Activated B cell treated with CpG ODN at 0.5 μM for 24 hours (primary cell): ENCODE results near the gene COL19A1. TPM values are rescaled to one million over a fixed set of nuclear protein-coding genes. Genes with fewer than 3 reads are reported as not detected.

Source experiments
- ATAC-seq: fragments of 200-7000 bp; cut with Tn5 transposase; one replicate; pipeline ENCODE4 v1.10.0; 2021; ENCODE audit warnings: low read depth, mild to moderate bottlenecking, moderate library complexity
- CTCF ChIA-PET: fragments of 350-600 bp; sonication (Branson Sonifier 250); formaldehyde crosslinking; loops from one replicate; lab custom pipeline; 2021; ENCODE audit warnings: antibody characterized with exemption; lab: Charles Lee
- POLR2A ChIA-PET: fragments of 350-600 bp; sonication (Branson Sonifier 250); formaldehyde crosslinking; loops from one replicate; lab custom pipeline; 2021; ENCODE audit warnings: antibody characterized with exemption; lab: Charles Lee
- DNase-seq: peaks from one replicate; pipeline ENCODE4 v3.0.0; 2022
- H3K27ac Mint-ChIP-seq: one replicate; pipeline ENCODE4 v1.8.0; 2020; ENCODE audit warnings: mixed read lengths
- H3K27me3 Mint-ChIP-seq: one replicate; pipeline ENCODE4 v1.8.0; 2021; ENCODE audit warnings: mixed read lengths
- H3K36me3 Mint-ChIP-seq: one replicate; pipeline ENCODE4 v1.8.0; 2021; ENCODE audit warnings: low read depth, mixed read lengths
- H3K4me1 Mint-ChIP-seq: one replicate; pipeline ENCODE4 v1.8.0; 2021; ENCODE audit warnings: mixed read lengths
- H3K4me3 Mint-ChIP-seq: one replicate; pipeline ENCODE4 v1.8.0; 2020; ENCODE audit warnings: mild to moderate bottlenecking, mixed read lengths
- H3K9me3 Mint-ChIP-seq: one replicate; pipeline ENCODE4 v1.8.0; 2020; ENCODE audit warnings: mixed read lengths
- CTCF ChIP-seq: fragments of 200-600 bp; IDR thresholded peaks from one replicate; pipeline ENCODE4 v1.8.0; 2022; ENCODE audit warnings: antibody characterized with exemption, mild to moderate bottlenecking
- intact Hi-C: fragments of 100-400 bp; cut with micrococcal nuclease; formaldehyde crosslinking; loops from one replicate; pipeline ENCODE4 v1.15.1; 2024
- total RNA-seq: library from RNA; stranded (reverse); gene quantifications from 2 replicates; pipeline ENCODE4 v1.2.3, GENCODE V29; 2022

The COL19A1 gene
- total RNA-seq, 1 donor from 2014 or later = 54.4 TPM

DNA sequence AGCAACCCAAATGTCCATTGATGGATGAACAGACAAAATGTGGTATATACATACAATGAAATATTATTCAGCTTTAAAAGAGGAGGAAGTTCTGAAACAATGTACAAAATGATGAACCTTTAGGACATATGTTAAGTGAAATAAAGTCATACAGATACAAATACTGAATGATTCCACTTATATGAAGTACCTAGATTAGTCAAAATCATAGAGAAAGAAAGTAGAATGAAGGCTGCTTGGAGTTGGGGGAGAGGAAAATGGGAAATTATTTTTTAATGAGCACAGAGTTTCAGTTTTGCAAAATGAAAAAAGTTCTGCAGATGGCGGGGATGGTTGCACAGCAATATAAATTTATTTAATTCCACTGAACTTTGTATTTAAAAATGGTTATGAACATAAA lies 12.4 kb downstream of the COL19A1 start:
- Mint-ChIP-seq H3K4me3 (no peak overlapping the region), H3K27me3 (no peaks in the 10 kb centered on the region), H3K4me1 (peaks cover 75% of the 10 kb centered on the region), H3K27ac (peak overlapping the region; percentile 81), H3K36me3 (peaks cover 47% of the 10 kb centered on the region), H3K9me3 (peaks cover 8% of the 10 kb centered on the region)
- CTCF ChIA-PET = interaction anchor here (3.6 kb wide), 1 partner anchor 12 kb away, joined by 24 read pairs; the partner anchor contains the start of gene COL19A1
- DNase-seq (no peak), ATAC-seq (no peak)
- no peak for TF ChIP-seq CTCF
- intact Hi-C loops = no loop called here
- POLR2A ChIA-PET = interaction anchor here (4.4 to 4.7 kb wide), 2 partner anchors 12 to 82 kb away, joined by 26 to 141 read pairs; partner anchors contain the start of genes COL19A1 and LMBRD1

DNA sequence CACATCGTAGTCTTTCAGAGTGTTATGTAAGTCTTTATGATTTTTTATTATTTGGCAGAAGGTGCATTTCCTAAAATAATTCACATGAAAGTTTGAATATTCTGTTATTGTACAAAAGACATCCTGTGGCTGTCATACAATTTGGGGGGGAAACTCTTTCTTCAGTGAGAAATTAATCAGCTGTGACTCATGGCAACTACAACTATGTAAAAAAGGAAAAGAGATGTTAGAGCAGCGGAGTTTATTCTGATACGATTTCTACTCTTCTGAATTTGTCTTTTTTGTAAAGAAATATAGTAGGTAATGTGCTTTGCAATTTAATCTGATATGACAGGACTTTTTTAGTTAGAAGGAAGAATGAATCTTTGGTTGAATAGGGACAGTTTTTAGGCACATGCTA lies 14.2 kb downstream of the COL19A1 start:
- Mint-ChIP-seq H3K27me3 (no peaks in the 10 kb centered on the region), H3K36me3 (peaks cover 47% of the 10 kb centered on the region), H3K9me3 (peaks cover 5% of the 10 kb centered on the region), H3K4me3 (peak overlapping the region; percentile 79), H3K4me1 (peaks cover 74% of the 10 kb centered on the region), H3K27ac (peak overlapping the region; percentile 99)
- ATAC-seq = no peak
- TF ChIP-seq CTCF = no peak
- no peak for DNase-seq
- intact Hi-C loops = loop anchor here (1.0 to 5.0 kb wide), 3 partner anchors 37 to 64 kb away; no protein-coding TSS in a partner anchor
- ChIA-PET CTCF (interaction anchor here (3.6 kb wide), 1 partner anchor 13 kb away, joined by 24 read pairs; the partner anchor contains the start of gene COL19A1), POLR2A (interaction anchor here (0.9 to 4.7 kb wide), 7 partner anchors 9 to 91 kb away, joined by 3 to 141 read pairs (median 8); partner anchors contain the start of genes COL19A1 and LMBRD1)

DNA sequence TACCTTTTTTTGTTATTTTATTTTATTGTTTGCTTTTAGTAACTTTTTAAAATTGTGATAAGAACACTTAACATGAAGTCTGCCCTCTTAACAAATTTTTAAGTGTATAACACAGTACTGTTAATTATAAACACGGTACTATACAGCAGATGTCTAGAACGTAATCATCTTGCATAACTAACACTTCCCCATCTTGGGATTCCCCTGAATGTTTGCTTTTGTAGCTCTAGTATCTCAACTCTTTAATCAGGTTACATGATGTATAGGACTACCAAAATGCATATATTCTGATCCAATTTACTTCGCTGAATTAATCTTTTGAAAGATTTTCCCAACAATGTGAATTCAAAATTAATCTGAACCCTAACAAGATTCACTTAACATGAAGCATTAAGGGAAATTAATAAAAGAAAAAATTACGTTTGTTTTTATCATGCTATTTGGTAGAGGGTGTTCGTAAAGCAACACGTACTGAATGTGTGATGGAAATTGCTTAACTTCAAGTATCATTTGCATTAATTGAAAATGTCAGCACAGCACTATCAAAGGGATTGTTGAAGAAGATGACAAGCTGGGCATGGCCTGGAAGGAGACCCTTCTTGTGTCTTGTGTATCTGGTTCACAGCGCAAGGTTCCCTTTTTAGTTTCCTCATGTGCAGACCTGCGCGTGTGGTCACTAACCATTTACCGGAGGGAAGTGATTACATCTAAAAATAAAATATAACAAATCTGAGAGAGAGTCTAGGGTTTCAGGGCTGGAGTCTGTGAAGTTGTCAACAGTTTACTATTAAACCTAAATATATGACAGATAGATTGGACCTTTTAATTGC lies 15.2 kb downstream of the COL19A1 start:
- Mint-ChIP-seq H3K9me3 (peaks cover 6% of the 10 kb centered on the region), H3K36me3 (peaks cover 53% of the 10 kb centered on the region), H3K4me1 (peaks cover 77% of the 10 kb centered on the region), H3K4me3 (peak overlapping the region; percentile 79), H3K27ac (peak overlapping the region; percentile 99), H3K27me3 (no peaks in the 10 kb centered on the region)
- ATAC-seq = peak; percentile 87
- intact Hi-C loops = loop anchor here (1.0 to 5.0 kb wide), 5 partner anchors 14 to 85 kb away; no protein-coding TSS in a partner anchor
- no peak for DNase-seq
- CTCF ChIA-PET = interaction anchor here (1.3 to 3.6 kb wide), 3 partner anchors 14 to 85 kb away, joined by 4 to 24 read pairs (median 4); partner anchors contain the start of genes COL19A1 and LMBRD1
- POLR2A ChIA-PET = interaction anchor here (0.5 to 4.7 kb wide), 17 partner anchors 8 to 532 kb away, joined by 3 to 141 read pairs (median 5); partner anchors contain the start of genes COL19A1, FAM135A and LMBRD1
- no peak for TF ChIP-seq CTCF

- H3K27ac Mint-ChIP-seq = peak overlapping the region; percentile 99
- POLR2A ChIA-PET = interaction anchor here (1.5 kb wide), 1 partner anchor 16 kb away, joined by 8 read pairs; the partner anchor contains the start of gene COL19A1
- no peak for TF ChIP-seq CTCF
- H3K9me3 Mint-ChIP-seq = peaks cover 6% of the 10 kb centered on the region
- H3K4me1 Mint-ChIP-seq = peaks cover 91% of the 10 kb centered on the region
- DNase-seq (no peak), ATAC-seq (no peak)
- CTCF ChIA-PET = no interaction called here
- no peak overlapping the region for H3K4me3 Mint-ChIP-seq
- H3K36me3 Mint-ChIP-seq = peaks cover 55% of the 10 kb centered on the region
- intact Hi-C loops = loop anchor here (2.0 to 5.0 kb wide), 2 partner anchors 34 to 43 kb away; no protein-coding TSS in a partner anchor
- H3K27me3 Mint-ChIP-seq = no peaks in the 10 kb centered on the region
These were observed 17.2 kb downstream of the COL19A1 start for GRCh38 chr6:69883551-69883950.
